GM18505 (cell line): ENCODE measurements around the gene SNCG.
"Not testable (repeated sequence)": the region's sequence is repeated elsewhere in the genome, so short reads cannot be mapped to it uniquely, and the experiment has no call there.

Experiments used
- ATAC-seq: cut with Tn5 transposase; IDR thresholded peaks from one replicate; pipeline ENCODE4 v1.9.1; 2021; ENCODE audit not compliant: unreplicated experiment
- POLR2A ChIP-seq: IDR thresholded peaks from 4 replicates; pipeline ENCODE4 v1.6.1; 2011; ENCODE audit warnings: borderline replicate concordance; ENCODE audit not compliant: insufficient read depth, insufficient read length; ENCODE audit errors: extremely low read depth

The SNCG gene

GRCh38 chr10:86992456-86992855 is 34.1 kb downstream of the SNCG start:
- ATAC-seq: no peak
- TF ChIP-seq POLR2A: no peak

DNA sequence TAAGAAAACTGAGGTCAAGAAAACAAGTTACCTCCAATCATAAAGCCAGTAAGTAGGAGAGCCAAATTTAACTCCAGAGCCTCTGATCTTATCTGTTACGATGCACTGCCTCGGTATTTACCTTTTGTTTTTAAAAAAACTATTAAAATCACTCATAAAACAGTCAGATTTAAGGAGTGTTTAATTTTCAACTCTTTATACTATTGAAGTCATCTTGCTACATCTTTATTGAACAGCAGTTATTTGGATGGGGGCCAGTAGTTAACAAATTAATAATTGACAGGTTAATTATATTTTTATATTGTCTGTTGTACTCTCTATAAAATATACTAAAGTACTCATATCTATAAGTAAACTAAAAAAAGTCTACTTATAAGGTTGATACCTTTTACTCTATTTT is 34.5 kb downstream of the SNCG start:
- TF ChIP-seq POLR2A: no peak
- no peak for ATAC-seq

GRCh38 chr10:86999802-87000403 is 41.5 kb downstream of the SNCG start:
- ATAC-seq: not testable (repeated sequence)

DNA sequence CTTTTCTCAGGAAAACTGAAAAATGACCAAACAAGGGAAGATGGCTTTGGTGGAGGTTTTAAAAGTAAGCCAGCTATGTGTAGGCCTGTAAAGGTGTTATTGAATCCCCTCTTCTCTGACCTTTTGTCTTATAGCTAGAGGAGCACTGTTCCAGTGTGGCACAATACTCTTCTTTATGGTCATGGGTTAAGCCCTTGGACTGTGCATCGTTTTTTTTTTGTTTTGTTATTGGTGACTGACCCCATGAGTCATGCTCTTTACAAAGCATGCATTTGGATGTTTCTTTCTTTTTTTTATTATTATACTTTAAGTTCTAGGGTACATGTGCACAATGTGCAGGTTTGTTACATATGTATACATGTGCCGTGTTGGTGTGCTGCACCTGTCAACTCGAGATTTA is 42.1 kb downstream of the SNCG start:
- no peak for ATAC-seq
- no peak for TF ChIP-seq POLR2A

GRCh38 chr10:87007124-87007523 is 48.7 kb downstream of the SNCG start:
- not testable (repeated sequence) for ATAC-seq

- ATAC-seq: not testable (repeated sequence)
Observed at GRCh38 chr10:87007674-87008073, 49.3 kb downstream of the SNCG start.

- ATAC-seq: not testable (repeated sequence)
Observed at GRCh38 chr10:87008303-87008702, 49.9 kb downstream of the SNCG start.

DNA sequence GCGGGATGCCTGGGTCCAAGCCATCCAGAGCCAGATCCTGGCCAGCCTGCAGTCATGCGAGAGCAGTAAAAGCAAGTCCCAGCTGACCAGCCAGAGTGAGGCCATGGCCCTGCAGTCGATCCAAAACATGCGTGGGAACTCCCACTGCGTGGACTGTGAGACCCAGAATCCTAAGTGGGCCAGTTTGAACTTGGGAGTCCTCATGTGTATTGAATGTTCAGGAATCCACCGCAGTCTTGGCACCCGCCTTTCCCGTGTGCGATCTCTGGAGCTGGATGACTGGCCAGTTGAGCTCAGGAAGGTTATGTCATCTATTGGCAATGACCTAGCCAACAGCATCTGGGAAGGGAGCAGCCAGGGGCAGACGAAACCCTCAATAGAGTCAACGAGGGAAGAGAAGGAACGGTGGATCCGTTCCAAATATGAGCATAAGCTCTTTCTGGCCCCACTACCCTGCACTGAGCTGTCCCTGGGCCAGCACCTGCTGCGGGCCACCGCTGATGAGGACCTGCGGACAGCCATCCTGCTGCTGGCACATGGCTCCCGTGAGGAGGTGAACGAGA is 50.8 kb downstream of the SNCG start:
- ATAC-seq: not testable (repeated sequence)
